Hematopoietic multipotent progenitor cell treated with erythropoietin and hydrocortisone succinate and interleukin-3 and kit ligand, for 15 days (in vitro differentiated cells): ENCODE measurements around the gene SPOCD1.

Experiments
- DNase-seq: peaks from one replicate; pipeline ENCODE4 v3.0.0-alpha.2; 2015; ENCODE audit warnings: low spot score

The SPOCD1 gene

DNA sequence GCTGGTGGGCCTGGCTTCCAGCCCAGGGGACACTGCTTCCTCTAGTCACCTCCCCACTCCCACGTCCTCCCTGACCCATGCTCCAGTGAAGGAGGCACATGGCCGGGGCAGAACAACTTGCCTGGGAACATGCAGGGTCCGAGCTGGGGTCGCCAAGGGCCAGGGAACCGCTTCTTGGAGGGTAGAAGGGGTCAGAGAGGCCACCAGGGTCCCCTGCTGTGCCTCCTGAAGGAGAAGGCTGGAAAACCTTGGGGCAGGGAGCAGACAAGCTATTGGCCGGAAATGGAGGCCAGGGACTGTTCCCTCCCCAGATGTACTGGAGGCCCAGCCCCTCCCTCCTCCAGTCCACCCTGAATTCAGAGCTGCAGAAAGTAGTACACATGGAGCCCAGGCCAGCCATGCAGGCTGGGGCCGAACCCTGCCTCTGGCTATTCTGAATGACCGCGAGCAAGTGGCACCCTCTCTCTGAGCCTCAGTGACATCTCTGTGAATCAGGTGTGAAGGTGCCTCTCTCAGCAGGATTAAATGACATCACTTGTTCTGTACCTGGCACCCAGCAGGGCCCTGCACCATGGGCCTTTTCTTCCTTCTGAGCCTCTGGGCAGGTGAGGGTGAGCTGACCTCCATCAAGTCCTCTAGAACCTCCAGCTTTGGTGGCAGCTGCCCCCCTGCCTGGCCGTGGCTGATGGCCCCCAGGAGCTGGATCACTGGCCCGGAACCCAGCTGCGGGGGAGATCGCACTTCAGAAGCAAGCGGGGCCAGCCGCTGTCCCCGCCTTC, 15.7 kb downstream of the SPOCD1 start:
- DNase-seq = no peak

DNA sequence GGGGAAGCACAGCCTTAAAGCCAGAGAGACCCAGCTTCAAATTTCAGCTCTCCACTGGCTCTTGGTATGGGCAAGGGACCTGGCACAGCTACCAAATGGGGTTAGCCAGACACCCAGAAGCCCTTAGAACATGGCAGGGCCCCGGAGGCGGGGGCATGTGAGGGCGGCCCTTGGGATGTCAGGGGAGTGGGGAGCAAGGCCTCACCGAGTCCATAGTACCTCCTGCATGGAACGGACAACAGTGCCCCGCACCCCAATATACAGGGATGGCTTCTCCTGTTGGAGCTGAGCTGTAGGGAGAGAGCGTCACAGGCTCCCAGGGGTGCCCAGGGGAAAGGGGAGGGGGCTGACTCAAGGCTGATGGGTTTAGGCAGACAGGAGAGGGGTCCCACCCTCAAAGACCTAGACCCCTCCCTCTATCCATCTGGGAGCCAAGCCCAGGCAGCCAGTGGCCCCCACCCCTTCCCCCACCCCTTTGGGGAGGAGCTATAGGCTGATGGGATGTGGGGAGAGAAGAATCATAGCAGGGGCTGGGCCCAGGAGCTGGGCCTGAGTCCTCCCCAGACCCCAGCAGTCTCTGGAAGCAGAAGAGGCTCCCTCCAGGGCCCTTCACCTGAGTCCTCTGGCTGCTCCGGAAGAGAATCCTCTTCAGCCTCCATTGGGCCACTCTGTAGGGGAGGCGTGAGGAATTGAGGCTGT, 16.5 kb downstream of the SPOCD1 start:
- no peak for DNase-seq

GRCh38 chr1:31798433-31799195, 17.2 kb downstream of the SPOCD1 start:
- no peak for DNase-seq

DNA sequence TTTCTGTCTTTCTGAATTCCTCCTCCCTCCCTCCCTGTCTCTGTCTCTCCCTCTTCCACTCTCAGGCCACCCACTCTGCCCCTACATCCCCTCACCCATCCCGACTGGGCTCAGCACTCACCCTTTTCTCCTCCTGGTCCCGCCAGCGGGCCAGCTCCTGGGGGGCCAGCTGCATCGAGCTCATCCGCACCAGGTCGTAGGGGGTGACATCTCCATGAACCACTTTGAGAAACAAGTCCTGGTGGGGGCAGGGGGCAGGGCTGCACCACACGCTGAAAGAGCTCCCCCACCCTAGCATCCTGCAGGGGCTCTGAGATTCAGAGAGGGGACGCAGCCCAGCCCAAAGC, 17.8 kb downstream of the SPOCD1 start:
- DNase-seq = no peak

DNA sequence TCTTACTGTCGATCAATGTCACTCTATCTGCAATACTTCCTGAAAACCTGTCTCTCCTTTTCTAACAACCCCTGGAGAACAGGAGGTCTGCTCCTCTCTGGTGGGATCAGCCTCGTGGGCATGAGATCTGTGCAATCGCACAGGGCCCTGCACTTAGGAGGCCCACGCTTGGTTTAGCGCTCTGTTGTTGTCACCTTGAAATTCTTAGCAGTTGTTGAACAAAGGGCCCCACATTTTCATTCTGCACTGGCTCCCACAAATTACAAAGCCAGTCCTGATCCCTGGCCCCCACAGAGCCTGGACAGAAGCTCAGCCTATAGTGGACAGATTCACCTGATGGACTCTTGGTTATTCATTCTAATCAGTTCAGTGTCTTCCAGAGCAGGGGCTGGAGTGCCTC, 18.6 kb downstream of the SPOCD1 start:
- DNase-seq = no peak

DNA sequence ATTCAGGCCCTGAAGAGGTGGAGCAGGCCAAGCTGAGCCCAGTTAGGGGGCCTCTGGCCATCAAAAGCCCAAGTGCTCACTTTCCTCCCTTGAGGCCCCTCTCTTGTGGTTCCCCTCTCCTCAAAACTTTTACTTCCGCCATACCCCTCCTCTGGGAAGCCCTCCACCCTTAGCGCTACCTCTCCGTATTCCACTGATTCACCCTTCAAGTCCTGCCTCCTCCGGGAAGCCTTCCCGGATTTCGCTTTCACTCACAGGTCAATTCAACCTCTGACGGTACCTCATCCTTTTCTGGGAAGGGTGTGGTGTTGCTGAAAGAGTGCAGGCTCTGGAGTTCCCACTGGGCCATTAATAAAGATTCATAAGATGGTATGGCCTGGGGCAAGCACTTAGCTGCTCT, 19.1 kb downstream of the SPOCD1 start:
- DNase-seq = no peak

DNA sequence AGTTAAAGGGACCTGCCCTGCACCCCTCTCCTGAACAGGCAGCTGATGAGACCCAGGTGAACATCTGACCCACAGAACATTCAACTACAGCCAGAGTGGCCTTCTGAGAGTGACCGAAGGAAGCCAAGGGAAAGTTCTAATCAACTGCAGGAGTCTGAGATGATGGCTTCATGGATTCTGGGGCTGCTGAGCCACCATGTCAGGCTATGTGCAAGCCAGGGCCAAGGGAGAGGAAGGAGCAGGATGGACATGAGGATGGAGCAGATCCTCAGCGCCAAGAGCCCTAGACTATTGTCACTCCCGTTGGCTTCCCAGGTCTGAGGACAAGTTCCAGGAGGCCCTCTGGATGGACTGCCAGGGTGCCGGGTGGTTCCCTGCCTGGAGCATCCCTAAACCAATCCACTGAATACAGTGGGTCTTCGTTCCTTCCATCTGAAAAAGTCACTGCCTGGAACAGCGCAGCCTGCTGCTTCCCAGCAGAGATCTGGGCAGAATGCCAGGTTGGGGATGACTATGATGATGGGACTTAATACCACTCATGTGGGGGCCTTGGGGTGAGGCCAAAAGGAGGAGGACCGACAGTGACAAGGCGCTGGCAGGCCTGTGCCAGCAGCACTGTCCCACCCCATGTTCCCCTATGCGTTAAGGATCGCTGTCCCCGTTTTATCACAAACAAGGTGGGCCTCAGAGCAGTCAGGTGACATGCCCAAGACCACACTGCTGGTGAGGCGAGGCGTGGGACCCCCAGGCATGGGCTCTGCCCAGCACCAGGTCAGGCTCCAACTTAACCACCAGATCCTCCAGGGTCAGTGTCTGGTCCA, 19.8 kb downstream of the SPOCD1 start:
- peak; percentile 37 for DNase-seq

- DNase-seq = no peak
These were observed 20.6 kb downstream of the SPOCD1 start for GRCh38 chr1:31795096-31795675.

GRCh38 chr1:31793586-31794285, 22.1 kb downstream of the SPOCD1 start:
- DNase-seq = no peak

DNA sequence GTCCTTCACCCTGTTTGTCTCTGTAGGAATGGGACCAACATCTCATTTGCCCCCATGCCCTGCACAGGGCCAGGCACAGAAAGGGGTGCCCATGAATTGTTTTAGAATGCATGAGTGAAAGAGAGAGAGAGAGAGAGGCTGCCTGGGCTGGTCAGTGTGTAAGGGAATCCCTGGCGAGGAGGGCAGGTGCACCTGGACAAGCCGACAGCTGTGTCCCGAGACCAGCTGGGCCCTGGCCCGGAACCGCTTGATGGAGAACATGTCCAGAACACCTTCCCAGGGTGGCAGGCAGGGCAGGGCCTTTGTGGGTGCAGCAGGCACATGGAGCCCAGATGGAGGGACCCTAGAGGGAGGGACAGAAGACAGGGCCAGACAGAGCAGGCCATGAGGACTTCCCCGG, 22.7 kb downstream of the SPOCD1 start:
- no peak for DNase-seq

DNA sequence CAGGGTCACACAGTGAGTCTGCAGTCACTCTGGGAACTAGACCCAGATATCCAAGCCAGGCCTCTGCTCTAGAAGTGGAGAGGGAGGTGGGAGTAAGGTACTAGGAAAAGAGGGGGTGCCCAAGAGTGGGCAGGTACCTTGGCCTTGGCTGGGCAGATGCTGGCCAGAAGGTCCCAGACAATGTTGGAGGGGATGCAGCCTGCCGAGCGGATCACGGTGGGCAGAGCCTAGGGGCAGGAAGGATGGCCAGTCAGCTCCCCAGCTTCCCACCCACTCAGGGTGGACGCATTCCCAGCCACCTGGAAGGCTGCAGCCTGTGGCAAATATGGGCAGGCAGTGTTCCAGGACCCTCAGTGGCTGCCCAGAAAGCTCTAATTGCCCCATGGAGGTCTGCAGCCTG, 23.3 kb downstream of the SPOCD1 start:
- no peak for DNase-seq

GRCh38 chr1:31792116-31792515, 23.7 kb downstream of the SPOCD1 start:
- no peak for DNase-seq

- no peak for DNase-seq
These were observed 24.5 kb downstream of the SPOCD1 start for GRCh38 chr1:31791131-31791858.

GRCh38 chr1:31790641-31791091, 25.2 kb downstream of the SPOCD1 start:
- no peak for DNase-seq

GRCh38 chr1:31790140-31790539, 25.7 kb downstream of the SPOCD1 start:
- DNase-seq = no peak

- DNase-seq = peak; percentile 83
These were observed 26.4 kb downstream of the SPOCD1 start for GRCh38 chr1:31789259-31790065.

DNA sequence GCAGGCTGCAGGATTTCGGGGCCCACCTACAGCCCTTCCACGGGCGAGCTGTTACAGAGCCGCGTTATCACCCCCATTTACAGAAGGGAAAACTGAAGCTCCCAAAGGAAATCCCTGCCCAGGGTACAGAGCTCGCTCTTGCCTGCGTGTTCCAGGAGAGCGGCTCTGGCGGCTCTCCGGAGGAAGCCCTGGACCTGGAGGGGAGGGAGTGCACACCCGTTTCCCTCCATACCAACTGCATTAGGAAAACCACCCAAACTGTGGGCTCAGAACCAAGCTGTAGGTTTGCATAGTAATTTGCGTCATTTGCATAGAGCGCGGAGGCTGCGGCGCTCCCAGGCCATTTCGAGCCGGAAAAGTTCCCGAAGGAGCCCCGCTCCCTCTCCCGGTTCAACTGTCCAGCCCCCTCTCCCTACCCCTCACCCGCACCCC, 27.0 kb downstream of the SPOCD1 start:
- DNase-seq = no peak

DNA sequence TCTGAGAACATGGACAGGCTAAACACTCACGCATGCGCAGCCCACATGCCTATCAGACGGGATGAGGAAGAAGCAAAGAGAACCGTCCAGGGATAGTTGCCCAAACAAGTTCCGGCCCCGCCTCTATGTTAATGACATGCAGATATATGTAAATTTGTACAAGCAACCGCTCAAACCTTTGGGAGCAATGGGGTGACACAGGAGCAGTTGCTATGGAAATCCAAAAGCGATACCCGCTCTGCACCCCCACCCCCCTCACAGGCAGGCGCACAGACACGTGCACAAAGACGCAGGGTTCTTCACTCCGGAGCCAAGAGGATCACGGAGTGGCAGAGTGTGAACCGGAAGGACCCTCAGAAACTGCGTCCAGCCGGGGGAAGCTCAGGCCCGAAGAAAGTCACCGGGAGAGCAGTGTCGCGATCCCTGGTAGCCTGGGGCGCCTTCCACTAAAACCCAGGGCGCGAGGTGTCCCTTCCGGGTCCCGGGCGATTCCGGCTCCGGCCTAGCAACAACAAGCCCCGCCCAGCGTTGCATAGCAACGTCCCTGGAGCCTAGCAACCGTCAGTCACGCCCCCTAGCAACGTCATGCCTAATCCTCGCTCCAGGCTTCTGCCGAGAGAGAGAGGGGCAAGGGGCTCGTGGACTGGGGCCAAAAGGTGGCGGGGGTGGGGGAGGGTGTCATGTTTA, 27.5 kb downstream of the SPOCD1 start:
- peak; percentile 85 for DNase-seq

DNA sequence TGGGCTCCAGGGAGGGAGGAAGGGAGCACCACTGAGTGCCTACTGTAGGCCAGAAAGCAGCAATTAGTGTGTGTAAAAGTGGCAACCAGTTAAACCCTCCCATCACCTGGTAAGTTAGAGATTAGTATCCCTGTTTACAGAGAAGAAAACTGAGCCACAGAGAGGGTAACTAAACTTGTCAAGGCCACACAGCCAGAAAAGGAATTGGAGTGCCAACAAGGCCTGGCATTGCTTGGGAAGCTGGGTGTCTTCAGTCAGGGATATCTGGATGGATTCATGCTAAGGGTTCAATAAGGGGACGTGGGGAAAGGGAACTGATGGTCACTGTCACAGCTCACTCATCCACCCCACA, 28.1 kb downstream of the SPOCD1 start:
- DNase-seq = no peak
